A549 (cell line): ENCODE measurements around the gene MPHOSPH9. TPM values are rescaled to one million over a fixed set of nuclear protein-coding genes. Genes with fewer than 3 reads are reported as not detected.

ENCODE experiments used
- ATAC-seq, 2 experiments: fragments of 200-7000 bp in 1 of 2; fragments of >200 bp in 1 of 2; cut with Nextera tagmentation in 1 of 2; cut with Tn5 transposase in 1 of 2; 3 replicates each; pipeline versions ENCODE4 v1.8.0 to v1.9.1; 2018 to 2020; ENCODE audit warnings: mild to moderate bottlenecking in 1 of 2, moderate library complexity in 1 of 2
- CTCF ChIA-PET: fragments of 300-600 bp; sonication (Branson Sonifier 250); formaldehyde crosslinking; extraction: SDS; loops from one replicate; lab custom pipeline; 2021; ENCODE audit warnings: antibody characterized with exemption, inconsistent platforms; lab: Yijun Ruan, JAX
- POLR2A ChIA-PET: fragments of 350-600 bp; formaldehyde crosslinking; extraction: SDS; loops from one replicate; lab custom pipeline; 2021; ENCODE audit warnings: antibody characterized with exemption, inconsistent platforms; lab: Yijun Ruan, JAX
- DNase-seq, 2 experiments: peaks; one replicate each; pipeline versions ENCODE4 v3.0.0 to v3.0.0-alpha.2; 2011 to 2016; ENCODE audit warnings: low read depth in 1 of 2, low spot score in 1 of 2
- FAIRE-seq: peaks from 2 replicates; lab custom pipeline; 2011; peaks lifted over from hg19 to GRCh38; lab: Jason Lieb, UNC
- H3K27ac ChIP-seq, 2 experiments: fragments of >200 bp; sonication (Bioruptor Twin); formaldehyde crosslinking; 3 replicates each; pipeline ENCODE4 v1.5.1; 2016 to 2017
- H3K4me1 ChIP-seq: fragments of >200 bp; sonication (Bioruptor Twin); formaldehyde crosslinking; 3 replicates; pipeline ENCODE4 v1.6.1; 2016
- H3K4me2 ChIP-seq: fragments of >200 bp; sonication (Bioruptor Twin); formaldehyde crosslinking; 3 replicates; pipeline ENCODE4 v1.6.1; 2016
- H3K4me3 ChIP-seq: fragments of >200 bp; sonication (Bioruptor Twin); formaldehyde crosslinking; 3 replicates; pipeline ENCODE4 v1.5.1; 2016
- H3K9me3 ChIP-seq: fragments of >200 bp; sonication (Bioruptor Twin); formaldehyde crosslinking; 3 replicates; pipeline ENCODE4 v1.6.1; 2016
- CBX2 ChIP-seq: fragments of 200-600 bp; sonication (generic); IDR thresholded peaks from 2 replicates; pipeline ENCODE4 v1.6.1; 2016; ENCODE audit warnings: low read depth, mild to moderate bottlenecking, borderline replicate concordance
- CEBPB ChIP-seq, 2 experiments: fragments of >200 bp in 1 of 2; sonication (Bioruptor Twin) in 1 of 2; formaldehyde crosslinking in 1 of 2; IDR thresholded peaks; 2 replicates each; pipeline ENCODE4 v1.6.1; 2012 to 2016
- GATA3 ChIP-seq: IDR thresholded peaks from 2 replicates; pipeline ENCODE4 v1.6.1; 2012; ENCODE audit warnings: borderline replicate concordance
- HDAC2 ChIP-seq: fragments of 200-600 bp; sonication (generic); IDR thresholded peaks from 2 replicates; pipeline ENCODE4 v1.6.1; 2016
- JUNB ChIP-seq: fragments of >200 bp; sonication (Bioruptor Twin); formaldehyde crosslinking; IDR thresholded peaks from 2 replicates; pipeline ENCODE4 v1.6.1; 2016
- MAZ ChIP-seq: fragments of 150-350 bp; IDR thresholded peaks from 2 replicates; pipeline ENCODE4 v1.6.1; 2014; ENCODE audit warnings: antibody characterized with exemption, low read depth, low read length, borderline replicate concordance
- MYC ChIP-seq: IDR thresholded peaks from 2 replicates; pipeline ENCODE4 v1.6.1; 2012; ENCODE audit warnings: mild to moderate bottlenecking, inconsistent platforms, low read length, improper control_type of control experiment, borderline replicate concordance
- NFE2L2 ChIP-seq: fragments of 150-350 bp; conservative IDR thresholded peaks from 2 replicates; pipeline ENCODE4 v1.6.1; 2014; ENCODE audit warnings: low read length
- NPAS2 ChIP-seq: fragments of 250-450 bp; sonication (Bioruptor Pico); IDR thresholded peaks from 2 replicates; pipeline ENCODE4 v1.8.0; 2022; ENCODE audit warnings: mild to moderate bottlenecking, moderate library complexity, borderline replicate concordance
- PHF8 ChIP-seq: fragments of 200-600 bp; sonication (generic); IDR thresholded peaks from 2 replicates; pipeline ENCODE4 v1.6.1; 2016; ENCODE audit warnings: low read depth, mild to moderate bottlenecking, antibody characterized with exemption, moderate library complexity, borderline replicate concordance
- POLR2A ChIP-seq: IDR thresholded peaks from 2 replicates; pipeline ENCODE4 v1.6.1; 2012; ENCODE audit warnings: mild to moderate bottlenecking, low read length
- POLR2AphosphoS2 ChIP-seq: conservative IDR thresholded peaks from 2 replicates; pipeline ENCODE4 v1.6.1; 2012; ENCODE audit warnings: low read length, improper control_type of control experiment, inconsistent platforms
- RCOR1 ChIP-seq: fragments of 150-350 bp; IDR thresholded peaks from 2 replicates; pipeline ENCODE4 v1.6.1; 2014; ENCODE audit warnings: antibody characterized with exemption, low read length, low read depth
- RFX5 ChIP-seq: fragments of 450-650 bp; IDR thresholded peaks from 2 replicates; pipeline ENCODE4 v1.7.1; 2014; ENCODE audit warnings: antibody characterized with exemption, mild to moderate bottlenecking, moderate library complexity
- RNF2 ChIP-seq: fragments of 200-600 bp; sonication (generic); IDR thresholded peaks from 2 replicates; pipeline ENCODE4 v1.6.1; 2016; ENCODE audit warnings: low read depth, mild to moderate bottlenecking, antibody characterized with exemption, moderate library complexity, borderline replicate concordance
- SMC3 ChIP-seq: fragments of >200 bp; sonication (Bioruptor Twin); formaldehyde crosslinking; IDR thresholded peaks from 3 replicates; pipeline ENCODE4 v1.6.1; 2018; ENCODE audit warnings: inconsistent platforms
- TFCP2L1 ChIP-seq: fragments of 250-450 bp; sonication (Bioruptor Pico); IDR thresholded peaks from 2 replicates; pipeline ENCODE4 v1.5.0; 2021; ENCODE audit warnings: mild to moderate bottlenecking
- ZFP36 ChIP-seq: fragments of 450-650 bp; IDR thresholded peaks from 2 replicates; pipeline ENCODE4 v1.6.1; 2014; ENCODE audit warnings: borderline replicate concordance; ENCODE audit not compliant: partially characterized antibody
- ZNF302 ChIP-seq: fragments of 250-450 bp; sonication (Bioruptor Pico); IDR thresholded peaks from 2 replicates; pipeline ENCODE4 v1.9.0; 2021; ENCODE audit warnings: inconsistent platforms, mild to moderate bottlenecking, moderate library complexity
- ZSCAN20 ChIP-seq: fragments of 250-450 bp; sonication (Bioruptor Pico); IDR thresholded peaks from 2 replicates; pipeline ENCODE4 v1.8.0; 2022; ENCODE audit warnings: mild to moderate bottlenecking, moderate library complexity
- WGBS: methylation state at CpG from one replicate; pipeline ENCODE4 v1.1.6; 2017; ENCODE audit errors: missing lambda C conversion rate; 5-methylcytosine and 5-hydroxymethylcytosine counted together
- polyA plus RNA-seq, 4 experiments: library from polyadenylated mRNA; depleted of rRNA in 3 of 4; stranded (reverse); fragments of >200 nt; fragmentation: RNase III in 1 of 4; extraction: RNeasy Plus Mini Kit Qiagen cat#74134 plus additional on column Dnase treatment in 1 of 4; gene quantifications; 2 replicates in 3 of 4; 3 replicates in 1 of 4; pipeline ENCODE4 v1.2.3, GENCODE V29; 2011 to 2017
- TF ChIP-seq, protein P1 (sequence below): fragments of >200 bp; sonication (Bioruptor Twin); formaldehyde crosslinking; IDR thresholded peaks from 3 replicates; pipeline ENCODE4 v1.5.1; 2016
- TF ChIP-seq, protein P2 (sequence below): fragments of 450-650 bp; IDR thresholded peaks from 2 replicates; pipeline ENCODE4 v1.6.1; 2014; ENCODE audit warnings: antibody characterized with exemption
- TF ChIP-seq, protein P3 (sequence below): fragments of >200 bp; sonication (Bioruptor Twin); formaldehyde crosslinking; IDR thresholded peaks from 3 replicates; pipeline ENCODE4 v1.6.1; 2016
- TF ChIP-seq, protein P4 (sequence below): IDR thresholded peaks from 2 replicates; pipeline ENCODE4 v1.6.1; 2012; ENCODE audit warnings: low read depth, borderline replicate concordance
- TF ChIP-seq, protein P5 (sequence below): fragments of 150-350 bp; IDR thresholded peaks from 2 replicates; pipeline ENCODE4 v1.6.1; 2014; ENCODE audit warnings: low read depth, mild to moderate bottlenecking, low read length
- TF ChIP-seq, protein P6 (sequence below): IDR thresholded peaks from 2 replicates; pipeline ENCODE4 v1.6.1; 2012

The MPHOSPH9 gene
- polyA plus RNA-seq, 2 of the 4 experiments (the other 2 are of a cell fraction), result 31.0 to 74.9 TPM

DNA sequence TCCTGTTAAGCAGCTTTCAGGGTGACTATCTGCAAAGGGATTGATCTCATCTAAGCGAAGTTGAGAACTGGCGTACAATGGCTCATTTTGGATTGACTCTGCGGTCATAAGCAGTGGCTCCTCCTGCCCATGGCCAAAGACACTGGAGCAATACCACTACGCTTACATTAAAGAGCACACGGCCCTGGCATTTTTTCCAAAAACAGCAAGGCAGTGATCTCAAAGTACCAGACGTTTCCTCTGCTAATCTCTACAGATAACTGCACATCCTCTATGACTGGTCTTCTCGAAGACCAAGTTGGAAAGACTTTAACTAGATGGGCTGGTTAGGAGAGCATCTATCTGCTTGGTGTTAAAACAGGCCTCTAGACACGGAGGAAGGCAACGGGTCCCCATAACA is 84.7 kb downstream of the MPHOSPH9 start:
- Histone ChIP-seq H3K27ac (peak overlapping the region in 1 of 2 experiments; percentile 99; a peak in 1 of 6 replicates), H3K4me1 (peaks cover 46% of the 10 kb centered on the region), H3K4me2 (no peak overlapping the region), H3K4me3 (no peak overlapping the region), H3K9me3 (no peaks in the 10 kb centered on the region)
- ChIA-PET POLR2A (no interaction called here), CTCF (interaction anchor here (1.2 to 9.5 kb wide), 4 partner anchors 8 to 153 kb away, joined by 3 to 104 read pairs (median 6); no protein-coding TSS in a partner anchor)
- WGBS, result 80% methylated on average over 9 of the region's 9 CpGs
- FAIRE-seq (no peak), DNase-seq (no peak), ATAC-seq (no peak)
- no peak for TF ChIP-seq ZSCAN20 (CRISPR knock-in tag)
- TF ChIP-seq SMC3, result no peak
- TF ChIP-seq CEBPB (IDR thresholded peaks at IDR 0.05), result no peak
- TF ChIP-seq PHF8, result no peak
- no peak for TF ChIP-seq JUNB
- no peak for TF ChIP-seq RCOR1
- no peak for TF ChIP-seq ZFP36
- no peak for TF ChIP-seq ZNF302 (CRISPR knock-in tag)
- TF ChIP-seq NPAS2, result no peak
- TF ChIP-seq, protein P1, sequence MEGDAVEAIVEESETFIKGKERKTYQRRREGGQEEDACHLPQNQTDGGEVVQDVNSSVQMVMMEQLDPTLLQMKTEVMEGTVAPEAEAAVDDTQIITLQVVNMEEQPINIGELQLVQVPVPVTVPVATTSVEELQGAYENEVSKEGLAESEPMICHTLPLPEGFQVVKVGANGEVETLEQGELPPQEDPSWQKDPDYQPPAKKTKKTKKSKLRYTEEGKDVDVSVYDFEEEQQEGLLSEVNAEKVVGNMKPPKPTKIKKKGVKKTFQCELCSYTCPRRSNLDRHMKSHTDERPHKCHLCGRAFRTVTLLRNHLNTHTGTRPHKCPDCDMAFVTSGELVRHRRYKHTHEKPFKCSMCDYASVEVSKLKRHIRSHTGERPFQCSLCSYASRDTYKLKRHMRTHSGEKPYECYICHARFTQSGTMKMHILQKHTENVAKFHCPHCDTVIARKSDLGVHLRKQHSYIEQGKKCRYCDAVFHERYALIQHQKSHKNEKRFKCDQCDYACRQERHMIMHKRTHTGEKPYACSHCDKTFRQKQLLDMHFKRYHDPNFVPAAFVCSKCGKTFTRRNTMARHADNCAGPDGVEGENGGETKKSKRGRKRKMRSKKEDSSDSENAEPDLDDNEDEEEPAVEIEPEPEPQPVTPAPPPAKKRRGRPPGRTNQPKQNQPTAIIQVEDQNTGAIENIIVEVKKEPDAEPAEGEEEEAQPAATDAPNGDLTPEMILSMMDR, result no peak

DNA sequence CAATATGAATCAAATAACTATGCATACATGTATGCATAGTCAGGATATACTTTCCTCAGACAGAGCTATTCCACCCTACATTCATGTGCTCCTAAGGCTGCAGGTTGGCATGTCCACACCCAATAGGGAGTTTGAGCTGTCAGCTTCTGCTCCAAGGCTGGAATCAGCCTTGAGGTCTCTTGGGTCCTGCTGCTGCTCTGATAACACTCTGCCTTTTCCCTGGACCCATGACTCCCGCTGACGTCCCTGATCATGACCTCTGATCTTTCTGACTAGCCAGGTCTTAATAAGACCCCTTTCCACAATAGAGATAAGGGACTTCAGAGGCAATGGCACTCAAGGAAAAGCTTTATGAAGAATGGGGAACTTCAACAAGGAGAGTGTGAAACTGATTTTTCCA is 87.7 kb downstream of the MPHOSPH9 start:
- Histone ChIP-seq H3K4me3 (no peak overlapping the region), H3K4me1 (peaks cover 69% of the 10 kb centered on the region), H3K9me3 (no peaks in the 10 kb centered on the region), H3K27ac (peak overlapping the region in 1 of 2 experiments; percentile 42; a peak in 2 of 6 replicates)
- no peak for FAIRE-seq
- no peak for ATAC-seq
- POLR2A ChIA-PET, result no interaction called here
- no peak for DNase-seq
- CTCF ChIA-PET, result interaction anchor here (1.0 to 8.4 kb wide), 2 partner anchors 98 to 102 kb away, joined by 3 to 48 read pairs; no protein-coding TSS in a partner anchor
- 95% methylated on average over 2 of the region's 2 CpGs for WGBS
- TF ChIP-seq MAZ, result no peak
- TF ChIP-seq POLR2A, result no peak
- no peak for TF ChIP-seq RFX5
- TF ChIP-seq HDAC2, result no peak
- TF ChIP-seq, protein P2, sequence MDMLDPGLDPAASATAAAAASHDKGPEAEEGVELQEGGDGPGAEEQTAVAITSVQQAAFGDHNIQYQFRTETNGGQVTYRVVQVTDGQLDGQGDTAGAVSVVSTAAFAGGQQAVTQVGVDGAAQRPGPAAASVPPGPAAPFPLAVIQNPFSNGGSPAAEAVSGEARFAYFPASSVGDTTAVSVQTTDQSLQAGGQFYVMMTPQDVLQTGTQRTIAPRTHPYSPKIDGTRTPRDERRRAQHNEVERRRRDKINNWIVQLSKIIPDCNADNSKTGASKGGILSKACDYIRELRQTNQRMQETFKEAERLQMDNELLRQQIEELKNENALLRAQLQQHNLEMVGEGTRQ, result no peak
- no peak for TF ChIP-seq SMC3
- TF ChIP-seq, all 56 proteins: peak for 0
- no peak overlapping the region for H3K4me2 ChIP-seq

DNA sequence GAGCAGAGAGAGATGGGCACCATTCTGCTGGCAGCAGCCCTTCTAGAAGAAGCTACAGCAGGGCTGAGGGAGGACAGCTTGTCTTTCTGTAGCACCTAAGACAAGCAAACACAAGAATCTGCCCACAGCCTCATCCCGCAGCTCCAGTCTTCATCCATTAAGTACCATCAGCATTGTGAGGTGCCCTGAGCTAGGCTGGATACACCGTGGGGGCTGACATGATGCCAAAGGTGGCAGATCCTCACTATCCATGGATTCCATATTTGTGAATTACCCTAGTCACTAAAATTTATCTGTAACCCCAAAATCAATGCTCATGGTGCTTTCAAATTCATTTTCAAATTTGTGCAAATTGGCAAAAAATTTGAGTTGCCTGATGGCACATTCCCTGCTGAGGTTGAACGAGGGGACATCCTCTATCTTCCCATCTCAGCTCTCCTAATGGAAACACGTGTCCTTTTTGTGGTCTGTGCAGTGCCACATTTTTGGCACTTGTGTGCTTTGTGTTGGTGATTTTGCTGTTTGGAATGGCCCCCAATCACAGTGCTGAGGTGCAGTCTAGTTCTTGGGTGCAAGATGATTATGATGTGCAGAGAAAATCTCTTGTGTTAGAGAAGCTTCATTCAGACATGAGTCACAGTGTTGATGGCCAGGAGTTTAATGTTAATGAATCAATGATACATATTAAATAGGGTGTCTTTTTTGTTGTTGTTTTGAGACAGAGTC is 89.0 kb downstream of the MPHOSPH9 start:
- Histone ChIP-seq H3K4me3 (no peak overlapping the region), H3K9me3 (no peaks in the 10 kb centered on the region), H3K4me2 (peak overlapping the region; percentile 66; the same call in 1 of the 3 replicates), H3K4me1 (peaks cover 68% of the 10 kb centered on the region), H3K27ac (peak overlapping the region; percentile 89 to 91)
- ATAC-seq (no peak), FAIRE-seq (no peak), DNase-seq (no peak)
- ChIA-PET POLR2A (interaction anchor here (1.3 kb wide), 1 partner anchor 89 kb away, joined by 4 read pairs; the partner anchor contains the start of genes MPHOSPH9 and MTRFR), CTCF (interaction anchor here (1.1 to 8.4 kb wide), 5 partner anchors 9 to 101 kb away, joined by 3 to 48 read pairs (median 3); no protein-coding TSS in a partner anchor)
- WGBS, result 85% methylated on average over 4 of the region's 4 CpGs
- TF ChIP-seq, protein P3, sequence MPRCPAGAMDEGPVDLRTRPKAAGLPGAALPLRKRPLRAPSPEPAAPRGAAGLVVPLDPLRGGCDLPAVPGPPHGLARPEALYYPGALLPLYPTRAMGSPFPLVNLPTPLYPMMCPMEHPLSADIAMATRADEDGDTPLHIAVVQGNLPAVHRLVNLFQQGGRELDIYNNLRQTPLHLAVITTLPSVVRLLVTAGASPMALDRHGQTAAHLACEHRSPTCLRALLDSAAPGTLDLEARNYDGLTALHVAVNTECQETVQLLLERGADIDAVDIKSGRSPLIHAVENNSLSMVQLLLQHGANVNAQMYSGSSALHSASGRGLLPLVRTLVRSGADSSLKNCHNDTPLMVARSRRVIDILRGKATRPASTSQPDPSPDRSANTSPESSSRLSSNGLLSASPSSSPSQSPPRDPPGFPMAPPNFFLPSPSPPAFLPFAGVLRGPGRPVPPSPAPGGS, result no peak
- no peak for TF ChIP-seq MAZ
- no peak for TF ChIP-seq CBX2
- TF ChIP-seq MYC, result no peak
- no peak for TF ChIP-seq TFCP2L1 (CRISPR knock-in tag)
- TF ChIP-seq NFE2L2, result no peak
- TF ChIP-seq, protein P4, sequence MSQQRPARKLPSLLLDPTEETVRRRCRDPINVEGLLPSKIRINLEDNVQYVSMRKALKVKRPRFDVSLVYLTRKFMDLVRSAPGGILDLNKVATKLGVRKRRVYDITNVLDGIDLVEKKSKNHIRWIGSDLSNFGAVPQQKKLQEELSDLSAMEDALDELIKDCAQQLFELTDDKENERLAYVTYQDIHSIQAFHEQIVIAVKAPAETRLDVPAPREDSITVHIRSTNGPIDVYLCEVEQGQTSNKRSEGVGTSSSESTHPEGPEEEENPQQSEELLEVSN, result no peak
- TF ChIP-seq, protein P2, result no peak
- no peak for TF ChIP-seq RNF2
- TF ChIP-seq, protein P5, sequence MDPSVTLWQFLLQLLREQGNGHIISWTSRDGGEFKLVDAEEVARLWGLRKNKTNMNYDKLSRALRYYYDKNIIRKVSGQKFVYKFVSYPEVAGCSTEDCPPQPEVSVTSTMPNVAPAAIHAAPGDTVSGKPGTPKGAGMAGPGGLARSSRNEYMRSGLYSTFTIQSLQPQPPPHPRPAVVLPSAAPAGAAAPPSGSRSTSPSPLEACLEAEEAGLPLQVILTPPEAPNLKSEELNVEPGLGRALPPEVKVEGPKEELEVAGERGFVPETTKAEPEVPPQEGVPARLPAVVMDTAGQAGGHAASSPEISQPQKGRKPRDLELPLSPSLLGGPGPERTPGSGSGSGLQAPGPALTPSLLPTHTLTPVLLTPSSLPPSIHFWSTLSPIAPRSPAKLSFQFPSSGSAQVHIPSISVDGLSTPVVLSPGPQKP, result no peak
- no peak for TF ChIP-seq ZSCAN20 (CRISPR knock-in tag)
- no peak for TF ChIP-seq ZNF302 (CRISPR knock-in tag)
- no peak for TF ChIP-seq GATA3
- no peak for TF ChIP-seq JUNB
- no peak for TF ChIP-seq RCOR1
- TF ChIP-seq, protein P6, sequence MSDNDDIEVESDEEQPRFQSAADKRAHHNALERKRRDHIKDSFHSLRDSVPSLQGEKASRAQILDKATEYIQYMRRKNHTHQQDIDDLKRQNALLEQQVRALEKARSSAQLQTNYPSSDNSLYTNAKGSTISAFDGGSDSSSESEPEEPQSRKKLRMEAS, result no peak
- TF ChIP-seq POLR2AphosphoS2, result no peak
